Stimulated activated naive CD8-positive, alpha-beta T cell treated with anti-CD3 and anti-CD28 coated beads, Interleukin-15, amount 100 ng/mL, for 72 hours (primary cell): Measurements from ENCODE around the gene ZNF236.
"Not testable (repeated sequence)": the region's sequence is repeated elsewhere in the genome, so short reads cannot be mapped to it uniquely, and the experiment has no call there.

Source experiments
- ATAC-seq: fragments of 150-1000 bp; cut with Tn5 transposase; 2 replicates; pipeline ENCODE4 v1.10.0; 2021; ENCODE audit warnings: mild to moderate bottlenecking, moderate library complexity
- DNase-seq, 2 donors: peaks; one replicate each; pipeline ENCODE4 v3.0.0; 2021 to 2022
- H3K27ac Mint-ChIP-seq, 2 donors: one replicate each; pipeline ENCODE4 v1.8.0; 2022; ENCODE audit warnings: mild to moderate bottlenecking in 2 of 2, mixed read lengths in 2 of 2, moderate library complexity in 2 of 2
- H3K27me3 Mint-ChIP-seq: one replicate; pipeline ENCODE4 v1.8.0; 2022; ENCODE audit warnings: mixed read lengths
- H3K4me1 Mint-ChIP-seq: one replicate; pipeline ENCODE4 v1.8.0; 2022; ENCODE audit warnings: mild to moderate bottlenecking, mixed read lengths
- H3K4me3 Mint-ChIP-seq, 2 donors: one replicate each; pipeline ENCODE4 v1.8.0; 2022; ENCODE audit warnings: mild to moderate bottlenecking in 2 of 2, mixed read lengths in 2 of 2, moderate library complexity in 1 of 2
- H3K9me3 Mint-ChIP-seq, 2 donors: one replicate each; pipeline ENCODE4 v1.8.0; 2022; ENCODE audit warnings: mixed read lengths in 2 of 2

Gene ZNF236

DNA sequence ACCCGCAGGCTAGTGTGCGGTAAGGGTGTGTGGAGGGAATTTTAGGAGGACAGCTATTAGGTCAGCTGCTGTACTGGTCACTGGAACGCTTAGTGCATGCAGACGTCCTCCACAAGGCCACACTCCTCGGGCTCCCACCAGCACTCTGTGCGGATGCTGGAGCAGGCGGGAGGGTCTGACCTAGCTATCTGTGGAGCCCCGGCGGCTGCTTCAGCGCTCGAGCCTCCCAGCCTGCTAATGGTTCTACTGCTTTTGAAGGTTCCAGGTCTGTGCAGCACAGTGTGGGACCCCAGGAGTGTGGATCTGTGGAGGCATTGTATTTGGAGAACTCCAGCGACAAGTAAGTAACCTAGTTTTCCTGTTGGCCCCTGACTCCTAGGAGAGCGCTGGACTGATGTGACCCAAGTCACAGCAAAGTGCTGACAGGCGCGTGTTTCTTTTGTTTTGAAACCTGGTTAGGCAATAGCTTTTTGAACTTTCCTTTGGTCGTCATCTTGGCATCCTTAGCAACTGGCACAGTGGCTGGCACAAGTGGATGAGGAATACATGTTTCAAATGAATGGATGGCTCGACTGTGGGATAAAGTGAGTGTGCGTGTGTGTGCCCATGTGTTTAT lies 113.5 kb downstream of the ZNF236 start:
- H3K27me3 Mint-ChIP-seq: no peaks in the 10 kb centered on the region

DNA sequence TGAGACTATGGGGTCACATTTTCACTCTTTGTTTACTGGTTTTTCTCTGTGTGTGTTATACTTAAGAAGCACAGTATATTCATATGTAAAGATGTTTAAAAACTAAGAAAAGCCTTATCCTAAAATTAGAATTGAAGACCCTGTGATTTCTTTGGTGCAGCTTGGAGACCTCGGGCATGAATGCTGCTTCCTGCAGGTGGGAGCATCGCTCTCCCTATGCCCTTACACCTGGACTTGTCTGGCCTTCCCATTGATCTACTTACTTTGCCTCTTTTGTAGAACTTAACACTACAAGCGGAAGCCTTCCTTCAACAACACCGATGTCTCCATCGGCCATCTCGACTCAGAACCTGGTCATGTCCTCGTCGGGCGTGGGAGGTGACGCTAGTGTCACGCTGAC lies 114.5 kb downstream of the ZNF236 start:
- DNase-seq: no peak
- no peaks in the 10 kb centered on the region for H3K27me3 Mint-ChIP-seq

More for the DNA sequence above, 113.5 kb downstream of the ZNF236 start:
- no peaks in the 10 kb centered on the region for H3K4me1 Mint-ChIP-seq
- no peak overlapping the region for H3K4me3 Mint-ChIP-seq
- no peaks in the 10 kb centered on the region for H3K9me3 Mint-ChIP-seq
- ATAC-seq: no peak
- no peak for DNase-seq
- no peak overlapping the region for H3K27ac Mint-ChIP-seq

DNA sequence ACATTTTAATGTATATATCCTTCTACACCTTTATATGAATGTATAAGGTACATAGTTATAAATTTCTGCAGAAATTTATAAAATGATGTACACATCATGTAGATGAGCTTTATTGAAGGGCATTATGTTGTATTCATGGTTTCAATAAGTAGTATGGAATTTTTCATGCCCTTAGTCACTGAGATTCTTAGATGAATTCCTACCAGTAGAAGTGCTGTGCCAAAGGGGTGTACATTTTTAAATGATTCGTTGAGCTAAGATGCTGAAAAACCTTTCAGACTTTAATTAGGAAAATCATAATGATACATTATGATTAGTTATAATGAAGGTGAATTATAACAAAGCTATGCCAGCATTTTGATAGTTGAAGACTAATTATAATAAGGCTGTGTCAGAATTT lies 115.2 kb downstream of the ZNF236 start:
- Mint-ChIP-seq H3K4me1 (no peaks in the 10 kb centered on the region), H3K4me3 (no peak overlapping the region), H3K27ac (no peak overlapping the region), H3K9me3 (no peaks in the 10 kb centered on the region), H3K27me3 (no peaks in the 10 kb centered on the region)
- DNase-seq (no peak), ATAC-seq (no peak)

More for the DNA sequence above, 114.5 kb downstream of the ZNF236 start:
- Mint-ChIP-seq H3K4me3 (no peak overlapping the region), H3K4me1 (no peaks in the 10 kb centered on the region), H3K9me3 (no peaks in the 10 kb centered on the region), H3K27ac (no peak overlapping the region)
- ATAC-seq: no peak

DNA sequence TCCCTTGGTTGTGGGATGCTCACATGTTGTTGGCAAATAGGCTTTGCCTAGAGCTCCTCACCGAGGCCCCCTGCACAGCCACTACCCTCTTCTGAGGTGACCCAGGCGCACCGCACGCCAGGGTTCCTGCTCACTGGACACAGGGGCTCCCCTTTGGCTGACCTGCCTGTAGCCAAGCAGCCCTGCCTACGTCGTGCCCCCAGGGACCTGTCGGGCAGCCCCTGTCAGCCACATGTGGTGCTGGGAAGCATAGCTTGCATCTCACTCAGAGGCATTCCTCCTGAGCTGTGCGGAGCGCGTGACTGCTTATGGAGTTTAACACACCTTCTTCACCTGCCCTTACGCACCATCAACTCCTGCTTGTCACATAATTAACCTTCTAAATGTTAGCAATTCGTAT lies 116.3 kb downstream of the ZNF236 start:
- Mint-ChIP-seq H3K27ac (no peak overlapping the region), H3K4me3 (no peak overlapping the region), H3K27me3 (no peaks in the 10 kb centered on the region), H3K4me1 (no peaks in the 10 kb centered on the region), H3K9me3 (no peaks in the 10 kb centered on the region)
- no peak for ATAC-seq
- DNase-seq: no peak

DNA sequence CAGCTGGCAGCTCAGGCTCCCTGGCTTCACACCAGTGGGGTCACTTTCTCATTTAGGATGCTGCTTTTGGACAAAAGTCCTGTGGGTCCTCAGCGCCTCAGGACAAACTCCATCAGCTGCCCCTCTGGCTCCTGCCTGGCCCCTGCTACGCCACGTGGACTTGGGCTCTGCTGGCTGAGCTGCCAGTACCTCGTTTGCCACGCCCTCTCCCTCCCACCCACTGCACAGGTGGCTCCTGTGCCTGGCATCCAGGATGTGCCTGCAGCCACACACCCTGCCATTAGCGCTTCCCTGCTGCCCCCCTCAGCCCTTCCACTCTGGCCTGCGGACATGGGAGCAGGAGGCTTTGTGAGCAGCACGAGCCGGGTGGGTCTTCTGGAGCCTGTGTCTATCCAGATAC lies 118.9 kb downstream of the ZNF236 start:
- ATAC-seq: no peak
- Mint-ChIP-seq H3K27ac (no peak overlapping the region), H3K27me3 (no peaks in the 10 kb centered on the region)

DNA sequence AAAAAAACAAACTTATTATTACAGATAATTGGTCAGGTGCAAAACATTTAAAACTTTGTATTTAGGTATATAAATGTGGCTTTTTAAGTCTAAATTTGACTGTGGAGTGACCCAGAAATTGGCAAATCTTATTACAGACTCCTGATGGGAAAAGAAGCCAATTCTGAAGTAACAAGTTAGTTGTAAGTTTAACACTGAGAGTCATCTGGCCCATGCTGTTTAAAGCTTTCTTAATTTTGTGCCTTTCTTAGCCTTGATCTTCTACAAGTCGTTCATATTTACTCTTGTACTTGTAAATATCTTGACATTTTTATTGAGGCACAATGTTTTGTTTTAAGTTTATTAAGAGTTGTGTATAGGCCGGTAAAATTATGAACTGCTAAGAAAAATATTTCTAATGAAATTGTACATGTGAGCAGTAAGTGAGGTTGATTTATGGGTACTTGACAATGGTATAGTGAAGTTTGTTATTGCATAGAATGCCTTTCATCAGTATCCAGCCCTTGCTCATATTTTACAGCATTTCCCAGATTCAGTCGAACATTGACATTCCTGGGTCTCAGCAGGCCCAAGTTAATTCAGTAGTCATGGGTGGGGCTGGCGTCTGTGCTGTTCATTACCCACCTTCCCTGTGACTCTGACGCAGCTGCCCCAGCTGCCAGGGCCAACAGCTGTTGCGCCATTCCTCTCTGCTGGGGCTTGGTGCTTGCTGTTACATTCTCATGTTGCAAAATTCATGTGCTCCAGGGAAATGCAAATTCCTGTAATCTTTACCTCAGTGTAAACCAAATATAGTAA lies 121.4 kb downstream of the ZNF236 start:
- DNase-seq: no peak
- Mint-ChIP-seq H3K4me3 (no peak overlapping the region), H3K27ac (no peak overlapping the region), H3K27me3 (no peaks in the 10 kb centered on the region), H3K9me3 (peaks cover 5 to 7% of the 10 kb centered on the region in 2 donors), H3K4me1 (peaks cover 23% of the 10 kb centered on the region)
- no peak for ATAC-seq

More for the DNA sequence above, 118.9 kb downstream of the ZNF236 start:
- no peak overlapping the region for H3K4me3 Mint-ChIP-seq
- H3K9me3 Mint-ChIP-seq: peaks cover 4 to 5% of the 10 kb centered on the region in 2 donors
- no peak for DNase-seq
- H3K4me1 Mint-ChIP-seq: peaks cover 4% of the 10 kb centered on the region

DNA sequence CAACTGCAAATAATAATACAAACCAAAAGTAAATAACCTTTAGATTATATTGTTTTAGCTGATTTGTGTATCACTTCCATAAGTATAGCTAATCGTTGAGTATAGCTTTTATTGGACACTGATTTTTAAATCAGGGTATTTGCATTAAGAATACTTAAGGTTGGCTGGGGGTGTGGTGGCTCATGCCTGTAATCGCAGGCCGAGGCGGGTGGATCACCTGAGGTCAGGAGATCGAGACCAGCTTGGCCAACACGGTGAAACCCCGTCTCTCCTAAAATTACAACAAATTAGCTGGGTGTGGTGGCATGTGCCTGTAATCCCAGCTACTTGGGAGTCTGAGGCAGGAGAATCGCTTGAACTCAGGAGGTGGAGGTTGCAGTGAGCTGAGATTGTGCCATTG lies 122.0 kb downstream of the ZNF236 start:
- H3K4me3 Mint-ChIP-seq, DNase-seq, H3K9me3 Mint-ChIP-seq, H3K27me3 Mint-ChIP-seq, ATAC-seq: not testable (repeated sequence)
- peak overlapping the region in 1 of 2 donors; percentile 27 for H3K27ac Mint-ChIP-seq
- peaks cover 24% of the 10 kb centered on the region for H3K4me1 Mint-ChIP-seq

DNA sequence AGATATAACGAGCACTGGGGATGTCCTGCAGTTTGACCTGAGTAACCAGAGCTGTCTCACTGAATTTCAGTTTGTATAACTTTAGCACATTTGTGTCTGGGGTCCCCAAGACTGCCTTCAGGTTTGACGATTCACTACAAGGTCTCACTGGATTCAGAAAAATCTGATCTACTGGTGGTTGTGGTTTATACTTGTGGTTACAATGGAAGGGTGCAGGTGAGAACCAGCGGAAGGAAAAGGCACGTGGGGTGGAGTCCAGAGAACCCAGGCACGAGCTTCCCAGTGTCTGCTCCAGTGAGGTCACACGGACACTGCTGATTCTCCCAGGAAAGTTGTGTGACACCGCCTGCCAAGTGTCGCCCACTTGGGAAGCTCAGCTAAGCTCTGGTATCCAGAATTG lies 126.0 kb downstream of the ZNF236 start:
- Mint-ChIP-seq H3K27ac (no peak overlapping the region), H3K4me1 (peaks cover 24% of the 10 kb centered on the region), H3K4me3 (no peak overlapping the region)

DNA sequence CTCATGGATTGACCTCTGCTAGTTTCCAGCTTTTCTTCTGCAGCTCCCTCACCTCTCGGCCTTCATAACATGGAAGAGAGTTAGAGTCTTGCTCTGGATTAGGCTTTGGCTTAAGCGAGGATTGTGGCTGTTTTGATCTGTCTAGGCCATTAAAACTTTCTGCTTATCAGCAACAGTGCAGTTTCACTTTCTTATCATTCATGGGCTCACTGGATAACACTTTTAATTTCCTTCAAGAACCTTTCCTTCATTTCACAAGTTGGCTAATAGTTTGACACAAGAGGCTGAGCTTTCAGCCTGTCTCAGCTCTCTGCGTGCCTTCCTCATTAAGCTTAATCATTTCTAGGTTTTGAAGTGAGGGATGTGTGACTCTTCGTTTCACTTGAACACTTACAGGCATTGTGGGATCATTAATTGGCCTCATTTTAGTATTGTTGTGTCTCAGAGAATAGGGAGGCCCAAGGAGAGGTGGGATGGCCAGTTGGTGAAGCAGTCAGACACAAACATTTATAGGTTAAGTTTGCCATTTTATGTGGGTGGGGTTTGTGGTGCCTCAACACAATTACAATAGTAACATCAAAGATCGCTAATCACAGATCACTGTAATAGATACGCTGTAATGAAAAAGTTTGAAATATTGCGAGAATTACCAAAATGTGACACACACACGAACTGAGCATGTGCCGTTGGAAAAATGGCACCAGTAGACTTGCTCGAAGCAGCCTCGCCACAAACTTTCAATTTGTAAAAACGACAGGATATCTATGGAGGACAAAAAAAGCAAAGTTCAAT lies 129.3 kb downstream of the ZNF236 start:
- no peak for ATAC-seq
- no peaks in the 10 kb centered on the region for H3K9me3 Mint-ChIP-seq
- H3K4me3 Mint-ChIP-seq: no peak overlapping the region
- no peak overlapping the region for H3K27ac Mint-ChIP-seq
- H3K4me1 Mint-ChIP-seq: peaks cover 17% of the 10 kb centered on the region
- no peaks in the 10 kb centered on the region for H3K27me3 Mint-ChIP-seq
- DNase-seq: no peak

More for the DNA sequence above, 126.0 kb downstream of the ZNF236 start:
- no peaks in the 10 kb centered on the region for H3K27me3 Mint-ChIP-seq
- DNase-seq (no peak), ATAC-seq (no peak)
- H3K9me3 Mint-ChIP-seq: peaks cover 5 to 7% of the 10 kb centered on the region in 2 donors

DNA sequence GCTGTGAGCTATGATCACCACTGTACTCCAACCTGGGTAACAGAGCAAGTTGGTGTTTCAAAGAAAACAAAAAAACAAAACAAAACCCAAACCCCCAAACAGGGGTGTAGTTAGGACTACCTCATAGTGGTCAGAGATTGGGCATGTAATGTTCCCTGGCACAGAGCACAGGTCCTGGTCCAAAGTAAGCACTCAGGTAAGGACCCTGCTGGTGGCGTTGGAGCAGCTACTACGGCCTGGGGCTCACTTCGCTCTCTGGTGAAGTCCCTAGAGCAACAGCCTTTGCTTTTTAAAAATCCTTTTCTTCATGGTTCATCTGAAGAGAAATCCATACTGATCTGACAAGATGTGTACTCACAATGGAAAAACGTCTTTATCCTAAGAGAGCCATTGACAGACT lies 130.4 kb downstream of the ZNF236 start:
- Mint-ChIP-seq H3K4me3 (no peak overlapping the region), H3K9me3 (no peaks in the 10 kb centered on the region), H3K27me3 (no peaks in the 10 kb centered on the region), H3K4me1 (peaks cover 17% of the 10 kb centered on the region), H3K27ac (no peak overlapping the region)
- ATAC-seq: no peak
- no peak for DNase-seq

DNA sequence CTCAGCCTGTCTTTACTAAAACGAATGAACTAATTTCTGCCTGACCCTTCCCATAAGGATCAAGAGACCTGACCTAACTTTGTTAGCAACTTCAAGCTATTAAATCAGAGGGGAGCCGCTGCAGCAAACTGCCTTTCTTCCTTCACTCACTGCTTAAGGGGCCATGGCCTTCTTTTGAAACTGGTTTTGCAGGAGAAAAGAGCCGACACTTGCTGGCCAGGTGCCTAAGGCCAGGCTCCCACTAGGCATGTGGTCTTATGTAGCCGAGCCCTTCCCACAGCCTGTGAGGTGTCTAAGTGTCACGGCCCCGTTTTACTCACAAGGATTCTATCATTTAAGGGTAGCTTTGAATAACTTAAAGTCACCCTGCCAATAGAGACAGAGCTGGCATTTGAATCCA lies 130.8 kb downstream of the ZNF236 start:
- Mint-ChIP-seq H3K9me3 (no peaks in the 10 kb centered on the region), H3K4me1 (peaks cover 13% of the 10 kb centered on the region), H3K27ac (no peak overlapping the region), H3K27me3 (no peaks in the 10 kb centered on the region), H3K4me3 (no peak overlapping the region)
- DNase-seq: no peak
- ATAC-seq: no peak

DNA sequence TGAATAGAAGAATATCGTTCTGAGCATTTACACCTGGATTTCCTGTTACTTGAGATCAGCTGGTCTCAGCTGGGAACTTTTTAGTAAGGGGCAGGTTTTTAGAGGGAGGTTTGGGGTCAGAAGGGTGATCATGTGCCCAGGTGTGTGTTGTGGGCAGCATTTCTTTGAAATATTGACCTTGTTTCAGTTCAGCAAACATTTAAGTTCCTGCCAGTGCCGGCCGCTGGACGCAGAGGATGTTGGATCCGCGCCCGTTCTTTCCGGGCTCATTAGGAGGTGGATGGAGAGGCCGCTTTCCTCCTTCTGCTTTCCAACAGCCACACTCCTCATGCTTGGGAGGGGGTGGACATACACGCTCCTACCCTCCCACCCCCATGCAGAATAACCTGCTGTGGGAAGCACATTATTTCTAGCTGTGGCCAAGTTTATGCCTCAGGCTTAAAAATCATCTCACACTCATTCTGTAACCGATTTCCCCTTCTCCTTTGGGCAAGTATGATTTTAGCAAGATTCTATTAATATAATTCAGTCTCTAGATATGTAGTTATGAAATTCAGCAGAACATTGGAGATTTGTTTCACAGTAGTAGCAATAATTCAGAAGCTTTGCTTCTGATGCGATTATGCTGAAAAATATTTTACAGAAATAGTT lies 131.4 kb downstream of the ZNF236 start:
- peak overlapping the region in 1 of 2 donors; percentile 62 for H3K27ac Mint-ChIP-seq
- DNase-seq (no peak), ATAC-seq (no peak)
- no peak overlapping the region for H3K4me3 Mint-ChIP-seq
- H3K9me3 Mint-ChIP-seq: no peaks in the 10 kb centered on the region
- H3K27me3 Mint-ChIP-seq: no peaks in the 10 kb centered on the region
- peaks cover 8% of the 10 kb centered on the region for H3K4me1 Mint-ChIP-seq

DNA sequence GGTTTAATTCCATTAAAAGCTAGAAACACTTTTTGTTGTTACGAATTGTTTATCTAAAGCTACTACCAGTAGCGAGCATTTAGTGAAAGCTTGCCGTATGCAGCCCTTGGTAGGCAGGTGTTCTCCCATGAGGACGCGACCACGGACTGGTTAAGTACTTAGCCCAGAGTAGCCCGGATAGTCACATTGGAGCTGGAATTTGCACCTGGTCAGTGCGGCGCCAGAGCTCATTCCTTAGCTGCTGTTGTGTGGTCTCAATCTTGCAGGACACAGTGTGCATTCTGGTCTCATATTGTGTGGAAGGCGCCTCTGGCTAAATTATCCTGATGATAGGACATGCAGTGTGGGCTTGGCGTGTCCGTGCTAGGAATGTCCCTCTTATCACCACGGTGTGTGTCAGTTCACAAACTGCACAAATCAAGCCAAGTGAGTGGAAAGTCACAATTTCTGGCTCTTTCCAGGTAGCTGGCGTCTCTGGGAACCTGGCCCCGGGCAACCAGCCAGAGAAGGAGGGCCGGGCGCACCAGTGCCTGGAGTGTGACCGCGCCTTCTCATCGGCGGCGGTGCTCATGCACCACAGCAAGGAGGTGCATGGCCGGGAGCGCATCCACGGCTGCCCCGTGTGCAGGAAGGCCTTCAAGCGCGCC lies 133.3 kb downstream of the ZNF236 start:
- H3K9me3 Mint-ChIP-seq: no peaks in the 10 kb centered on the region
- no peak overlapping the region for H3K4me3 Mint-ChIP-seq
- no peaks in the 10 kb centered on the region for H3K27me3 Mint-ChIP-seq
- no peak overlapping the region for H3K27ac Mint-ChIP-seq
- DNase-seq: no peak
- peak; percentile 28 for ATAC-seq
- H3K4me1 Mint-ChIP-seq: peaks cover 6% of the 10 kb centered on the region

DNA sequence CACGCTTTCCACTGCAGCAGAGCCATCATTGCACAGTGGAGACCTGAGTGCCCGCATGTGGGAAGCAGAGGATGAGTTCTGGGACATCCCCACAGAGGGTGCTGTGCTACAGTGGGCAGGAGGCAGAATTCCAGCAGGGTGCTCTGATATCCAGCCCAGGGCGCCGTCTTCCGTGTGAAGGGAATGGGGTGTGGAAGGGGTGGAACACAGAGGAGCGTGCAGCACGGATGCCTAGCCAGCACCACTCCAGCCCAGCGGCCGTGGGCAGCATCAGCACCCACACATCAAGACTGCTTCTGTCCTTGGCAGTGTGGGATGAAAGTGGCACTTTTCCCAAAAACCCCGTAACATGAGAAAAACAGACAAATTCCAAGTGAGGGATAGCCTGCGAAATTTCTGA lies 134.3 kb downstream of the ZNF236 start:
- H3K4me3 Mint-ChIP-seq: no peak overlapping the region
- H3K27me3 Mint-ChIP-seq: no peaks in the 10 kb centered on the region
- ATAC-seq (no peak), DNase-seq (no peak)
- no peaks in the 10 kb centered on the region for H3K9me3 Mint-ChIP-seq
- no peak overlapping the region for H3K27ac Mint-ChIP-seq
- peaks cover 6% of the 10 kb centered on the region for H3K4me1 Mint-ChIP-seq
